Measurements from ENCODE around the gene TXNDC12.

The TXNDC12 gene

GRCh38 chr1:51988254-51988653, 66.7 kb downstream of the TXNDC12 start:
- no peak overlapping the region for H3K4me3 ChIP-seq (ENCODE audit: low read length)
- no peak overlapping the region for H3K9ac ChIP-seq (ENCODE audit: low read depth, low read length)
- 0 out of 2 replicates have a peak, but pooled peaks cover 4% of the 10 kb centered on the region for H3K4me1 ChIP-seq (ENCODE audit: insufficient read depth, low read length)
- no peaks in the 10 kb centered on the region for H3K9me3 ChIP-seq (ENCODE audit: insufficient read depth, low read depth, low read length)
- peaks cover 20% of the 10 kb centered on the region for H3K27me3 ChIP-seq (ENCODE audit: insufficient read depth, low read length)
- H3K36me3 ChIP-seq (ENCODE audit: insufficient read depth, low read depth, low read length): peaks cover 18% of the 10 kb centered on the region
- no peak overlapping the region for H3K27ac ChIP-seq (ENCODE audit: low read length)

DNA sequence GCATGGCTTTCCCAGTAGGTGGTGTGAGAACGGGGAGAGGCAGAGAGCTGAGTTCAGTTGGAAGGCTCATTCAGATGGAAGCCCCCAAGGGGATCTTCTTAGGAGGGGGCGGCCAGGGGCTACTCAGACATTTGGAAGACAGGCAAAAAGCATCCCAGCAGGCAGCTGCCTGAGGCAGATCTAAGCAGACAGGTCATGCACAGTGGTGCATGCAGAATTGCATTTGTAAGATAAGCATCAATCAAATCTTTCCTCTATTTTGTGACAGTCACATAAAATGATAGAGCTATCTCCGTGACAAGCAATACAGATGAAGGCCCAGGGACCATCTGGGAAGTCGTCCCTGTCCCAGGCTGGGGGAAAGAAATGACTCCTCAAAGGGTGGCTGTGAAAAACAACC, 68.3 kb downstream of the TXNDC12 start:
- Histone ChIP-seq H3K4me1 (ENCODE audit: insufficient read depth, low read length) (0 out of 2 replicates have a peak, but pooled peaks cover 4% of the 10 kb centered on the region), H3K4me3 (ENCODE audit: low read length) (no peak overlapping the region), H3K9me3 (ENCODE audit: insufficient read depth, low read depth, low read length) (no peaks in the 10 kb centered on the region), H3K9ac (ENCODE audit: low read depth, low read length) (peak overlapping the region; percentile 34; the same call in 1 of the 2 replicates), H3K27ac (ENCODE audit: low read length) (no peak overlapping the region), H3K36me3 (ENCODE audit: insufficient read depth, low read depth, low read length) (peaks cover 23% of the 10 kb centered on the region), H3K27me3 (ENCODE audit: insufficient read depth, low read length) (peaks cover 6% of the 10 kb centered on the region)

GRCh38 chr1:51982161-51982560, 72.8 kb downstream of the TXNDC12 start:
- Histone ChIP-seq H3K4me1 (ENCODE audit: insufficient read depth, low read length) (no peaks in the 10 kb centered on the region; the same call in 1 of the 2 replicates), H3K4me3 (ENCODE audit: low read length) (no peak overlapping the region), H3K27ac (ENCODE audit: low read length) (no peak overlapping the region), H3K9ac (ENCODE audit: low read depth, low read length) (no peak overlapping the region), H3K36me3 (ENCODE audit: insufficient read depth, low read depth, low read length) (peaks cover 27% of the 10 kb centered on the region), H3K9me3 (ENCODE audit: insufficient read depth, low read depth, low read length) (no peaks in the 10 kb centered on the region), H3K27me3 (ENCODE audit: insufficient read depth, low read length) (no peaks in the 10 kb centered on the region)

GRCh38 chr1:51981555-51981954, 73.4 kb downstream of the TXNDC12 start:
- H3K9ac ChIP-seq (ENCODE audit: low read depth, low read length): no peak overlapping the region
- H3K27me3 ChIP-seq (ENCODE audit: insufficient read depth, low read length): no peaks in the 10 kb centered on the region

DNA sequence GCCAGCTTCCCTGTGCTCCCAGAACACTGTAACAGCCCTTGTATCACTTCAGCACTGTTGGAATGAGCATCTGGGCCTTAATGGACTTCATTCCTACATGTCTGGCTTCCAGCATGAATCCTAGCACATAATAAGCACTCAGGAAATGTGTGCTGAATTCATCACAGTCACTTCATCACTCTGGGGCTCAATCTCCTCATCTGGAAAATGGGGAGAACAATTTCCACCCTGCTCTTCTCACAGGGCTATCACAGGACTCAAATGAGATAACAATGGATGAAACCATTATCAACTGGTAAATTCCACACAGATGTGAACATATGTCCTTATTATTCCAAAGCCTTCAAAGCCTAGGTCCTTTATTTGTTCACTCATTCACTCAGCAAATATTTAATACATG, 76.9 kb downstream of the TXNDC12 start:
- Histone ChIP-seq H3K9ac (ENCODE audit: low read depth, low read length) (no peak overlapping the region), H3K27ac (ENCODE audit: low read length) (no peak overlapping the region), H3K4me1 (ENCODE audit: insufficient read depth, low read length) (no peaks in the 10 kb centered on the region; the same call in 1 of the 2 replicates), H3K36me3 (ENCODE audit: insufficient read depth, low read depth, low read length) (peaks cover 48% of the 10 kb centered on the region), H3K27me3 (ENCODE audit: insufficient read depth, low read length) (no peaks in the 10 kb centered on the region), H3K9me3 (ENCODE audit: insufficient read depth, low read depth, low read length) (no peaks in the 10 kb centered on the region), H3K4me3 (ENCODE audit: low read length) (no peak overlapping the region)

More at GRCh38 chr1:51981555-51981954, 73.4 kb downstream of the TXNDC12 start:
- H3K4me3 ChIP-seq (ENCODE audit: low read length): no peak overlapping the region
- H3K9me3 ChIP-seq (ENCODE audit: insufficient read depth, low read depth, low read length): no peaks in the 10 kb centered on the region
- H3K27ac ChIP-seq (ENCODE audit: low read length): no peak overlapping the region
- peaks cover 28% of the 10 kb centered on the region for H3K36me3 ChIP-seq (ENCODE audit: insufficient read depth, low read depth, low read length)
- H3K4me1 ChIP-seq (ENCODE audit: insufficient read depth, low read length): no peaks in the 10 kb centered on the region; the same call in 1 of the 2 replicates

GRCh38 chr1:51976846-51977602, 78.0 kb downstream of the TXNDC12 start:
- Histone ChIP-seq H3K9ac (ENCODE audit: low read depth, low read length) (no peak overlapping the region), H3K27me3 (ENCODE audit: insufficient read depth, low read length) (no peaks in the 10 kb centered on the region)

GRCh38 chr1:51973587-51974474, 81.2 kb downstream of the TXNDC12 start:
- Histone ChIP-seq H3K9me3 (ENCODE audit: insufficient read depth, low read depth, low read length) (no peaks in the 10 kb centered on the region), H3K9ac (ENCODE audit: low read depth, low read length) (no peak overlapping the region), H3K36me3 (ENCODE audit: insufficient read depth, low read depth, low read length) (peaks cover 76% of the 10 kb centered on the region), H3K4me3 (ENCODE audit: low read length) (no peak overlapping the region), H3K27me3 (ENCODE audit: insufficient read depth, low read length) (no peaks in the 10 kb centered on the region), H3K4me1 (ENCODE audit: insufficient read depth, low read length) (no peaks in the 10 kb centered on the region; the same call in 1 of the 2 replicates), H3K27ac (ENCODE audit: low read length) (no peak overlapping the region)

More at GRCh38 chr1:51976846-51977602, 78.0 kb downstream of the TXNDC12 start:
- Histone ChIP-seq H3K4me3 (ENCODE audit: low read length) (no peak overlapping the region), H3K27ac (ENCODE audit: low read length) (no peak overlapping the region), H3K9me3 (ENCODE audit: insufficient read depth, low read depth, low read length) (no peaks in the 10 kb centered on the region), H3K36me3 (ENCODE audit: insufficient read depth, low read depth, low read length) (peaks cover 54% of the 10 kb centered on the region), H3K4me1 (ENCODE audit: insufficient read depth, low read length) (no peaks in the 10 kb centered on the region; the same call in 1 of the 2 replicates)
